HEK293 (cell line): ENCODE results near the gene METTL22.

Experiments used
- CTCF ChIA-PET: fragments of 350-600 bp; formaldehyde crosslinking; extraction: SDS; loops from one replicate; lab custom pipeline; 2021; ENCODE audit warnings: antibody characterized with exemption; lab: Yijun Ruan, JAX
- POLR2A ChIA-PET: fragments of 300-600 bp; formaldehyde crosslinking; extraction: SDS; loops from one replicate; lab custom pipeline; 2020; ENCODE audit warnings: antibody characterized with exemption, inconsistent platforms; lab: Yijun Ruan, JAX
- H3K27ac ChIP-seq: fragments of 200-500 bp; sonication (Bioruptor generic); 2 replicates; pipeline ENCODE4 v1.5.1; 2014; ENCODE audit warnings: low read depth, low read length, control low read depth, inconsistent platforms; ENCODE audit errors: extremely low read depth
- H3K36me3 ChIP-seq, 2 experiments: fragments of 200-500 bp in 1 of 2; sonication (Bioruptor generic) in 1 of 2; 1 replicate in 1 of 2; 2 replicates in 1 of 2; pipeline ENCODE4 v1.5.1; 2014 to 2017; ENCODE audit warnings: inconsistent platforms in 2 of 2, low read length in 2 of 2; ENCODE audit not compliant: control insufficient read depth in 2 of 2, insufficient read depth in 1 of 2
- H3K4me1 ChIP-seq: fragments of 200-500 bp; sonication (Bioruptor generic); 2 replicates; pipeline ENCODE4 v1.5.1; 2014; ENCODE audit warnings: mild to moderate bottlenecking, low read length, inconsistent platforms; ENCODE audit not compliant: control insufficient read depth, insufficient read depth
- H3K4me3 ChIP-seq: 2 replicates; pipeline ENCODE4 v1.5.1; 2011; ENCODE audit warnings: low read depth, mild to moderate bottlenecking, control low read depth, low read length, moderate library complexity
- H3K9me3 ChIP-seq: fragments of 200-500 bp; sonication (Bioruptor generic); 2 replicates; pipeline ENCODE4 v1.5.1; 2014; ENCODE audit warnings: low read depth, low read length, inconsistent platforms; ENCODE audit not compliant: control insufficient read depth, insufficient read depth
- KLF1 ChIP-seq: fragments of 450-650 bp; formaldehyde crosslinking; IDR thresholded peaks from 2 replicates; pipeline ENCODE4 v1.5.1; 2016; ENCODE audit warnings: missing biosample characterization, missing genetic modification characterization
- MYNN ChIP-seq: fragments of 450-650 bp; formaldehyde crosslinking; IDR thresholded peaks from 2 replicates; pipeline ENCODE4 v1.5.1; 2016; ENCODE audit warnings: missing biosample characterization, missing genetic modification characterization, borderline replicate concordance
- SP2 ChIP-seq: fragments of 450-650 bp; formaldehyde crosslinking; IDR thresholded peaks from 2 replicates; pipeline ENCODE4 v1.5.1; 2016; ENCODE audit warnings: missing biosample characterization, missing genetic modification characterization
- TCF7L2 ChIP-seq: IDR thresholded peaks from 2 replicates; pipeline ENCODE4 v1.6.1; 2011; ENCODE audit warnings: low read depth, mild to moderate bottlenecking, inconsistent platforms, low read length, moderate library complexity, borderline replicate concordance
- ZBTB21 ChIP-seq: fragments of 450-650 bp; formaldehyde crosslinking; IDR thresholded peaks from 2 replicates; pipeline ENCODE4 v1.5.1; 2017; ENCODE audit warnings: missing biosample characterization, missing genetic modification characterization
- ZEB2 ChIP-seq: fragments of 450-650 bp; formaldehyde crosslinking; IDR thresholded peaks from 2 replicates; pipeline ENCODE4 v1.5.1; 2016; ENCODE audit warnings: missing biosample characterization, missing genetic modification characterization
- ZNF114 ChIP-seq: fragments of 450-650 bp; formaldehyde crosslinking; IDR thresholded peaks from 2 replicates; pipeline ENCODE4 v1.5.0; 2017; ENCODE audit warnings: missing biosample characterization, missing genetic modification characterization
- ZNF133 ChIP-seq: fragments of 450-650 bp; formaldehyde crosslinking; IDR thresholded peaks from 2 replicates; pipeline ENCODE4 v1.5.1; 2016; ENCODE audit warnings: missing biosample characterization, missing genetic modification characterization
- ZNF2 ChIP-seq: fragments of 450-650 bp; formaldehyde crosslinking; IDR thresholded peaks from 2 replicates; pipeline ENCODE4 v1.5.1; 2016; ENCODE audit warnings: missing biosample characterization, missing genetic modification characterization
- ZNF223 ChIP-seq: fragments of 450-650 bp; formaldehyde crosslinking; IDR thresholded peaks from 2 replicates; pipeline ENCODE4 v1.5.1; 2016; ENCODE audit warnings: missing biosample characterization, missing genetic modification characterization
- ZNF366 ChIP-seq: fragments of 450-650 bp; formaldehyde crosslinking; conservative IDR thresholded peaks from 2 replicates; pipeline ENCODE4 v1.5.1; 2016; ENCODE audit warnings: missing biosample characterization, missing genetic modification characterization
- ZNF391 ChIP-seq: fragments of 450-650 bp; formaldehyde crosslinking; IDR thresholded peaks from 2 replicates; pipeline ENCODE4 v1.5.1; 2016; ENCODE audit warnings: low read depth, missing biosample characterization, missing genetic modification characterization, borderline replicate concordance
- ZNF426 ChIP-seq: fragments of 450-650 bp; formaldehyde crosslinking; IDR thresholded peaks from 2 replicates; pipeline ENCODE4 v1.5.1; 2017; ENCODE audit warnings: missing biosample characterization, missing genetic modification characterization, mild to moderate bottlenecking, inconsistent platforms, moderate library complexity
- ZNF521 ChIP-seq: fragments of 450-650 bp; formaldehyde crosslinking; IDR thresholded peaks from 2 replicates; pipeline ENCODE4 v1.5.1; 2017; ENCODE audit warnings: missing biosample characterization, mild to moderate bottlenecking, missing genetic modification characterization
- ZNF548 ChIP-seq: fragments of 450-650 bp; formaldehyde crosslinking; IDR thresholded peaks from 2 replicates; pipeline ENCODE4 v1.5.1; 2016; ENCODE audit warnings: missing biosample characterization, missing genetic modification characterization
- ZNF571 ChIP-seq: fragments of 450-650 bp; formaldehyde crosslinking; IDR thresholded peaks from 2 replicates; pipeline ENCODE4 v1.5.0; 2017; ENCODE audit warnings: missing biosample characterization, missing genetic modification characterization
- ZNF677 ChIP-seq: fragments of 450-650 bp; IDR thresholded peaks from 2 replicates; pipeline ENCODE4 v1.5.0; 2018; ENCODE audit warnings: missing biosample characterization, mild to moderate bottlenecking, missing genetic modification characterization, moderate library complexity
- ZNF76 ChIP-seq: fragments of 450-650 bp; formaldehyde crosslinking; IDR thresholded peaks from 2 replicates; pipeline ENCODE4; 2016; ENCODE audit warnings: low read depth, missing biosample characterization, missing genetic modification characterization, borderline replicate concordance
- ZNF792 ChIP-seq: fragments of 450-650 bp; formaldehyde crosslinking; IDR thresholded peaks from 2 replicates; pipeline ENCODE4 v1.5.1; 2016; ENCODE audit warnings: missing biosample characterization, missing genetic modification characterization
- ZNF830 ChIP-seq: fragments of 450-650 bp; IDR thresholded peaks from 2 replicates; pipeline ENCODE4 v1.5.0; 2018; ENCODE audit warnings: missing biosample characterization, missing genetic modification characterization, low read depth, mild to moderate bottlenecking, moderate library complexity
- ZNF837 ChIP-seq: fragments of 450-650 bp; formaldehyde crosslinking; IDR thresholded peaks from 2 replicates; pipeline ENCODE4 v1.5.1; 2016; ENCODE audit warnings: missing biosample characterization, missing genetic modification characterization
- ZSCAN16 ChIP-seq: fragments of 450-650 bp; formaldehyde crosslinking; IDR thresholded peaks from 2 replicates; pipeline ENCODE4 v1.5.1; 2016; ENCODE audit warnings: missing biosample characterization, missing genetic modification characterization
- TF ChIP-seq, protein P1 (sequence below): fragments of 450-650 bp; formaldehyde crosslinking; IDR thresholded peaks from 2 replicates; pipeline ENCODE4 v1.5.1; 2016; ENCODE audit warnings: missing biosample characterization, missing genetic modification characterization
- TF ChIP-seq, protein P2 (sequence below): fragments of 450-650 bp; formaldehyde crosslinking; IDR thresholded peaks from 2 replicates; pipeline ENCODE4 v1.5.1; 2016; ENCODE audit warnings: missing biosample characterization, missing genetic modification characterization
- TF ChIP-seq, protein P3 (sequence below): fragments of 450-650 bp; formaldehyde crosslinking; IDR thresholded peaks from 2 replicates; pipeline ENCODE4 v1.5.1; 2017; ENCODE audit warnings: missing biosample characterization, missing genetic modification characterization

Gene METTL22

DNA sequence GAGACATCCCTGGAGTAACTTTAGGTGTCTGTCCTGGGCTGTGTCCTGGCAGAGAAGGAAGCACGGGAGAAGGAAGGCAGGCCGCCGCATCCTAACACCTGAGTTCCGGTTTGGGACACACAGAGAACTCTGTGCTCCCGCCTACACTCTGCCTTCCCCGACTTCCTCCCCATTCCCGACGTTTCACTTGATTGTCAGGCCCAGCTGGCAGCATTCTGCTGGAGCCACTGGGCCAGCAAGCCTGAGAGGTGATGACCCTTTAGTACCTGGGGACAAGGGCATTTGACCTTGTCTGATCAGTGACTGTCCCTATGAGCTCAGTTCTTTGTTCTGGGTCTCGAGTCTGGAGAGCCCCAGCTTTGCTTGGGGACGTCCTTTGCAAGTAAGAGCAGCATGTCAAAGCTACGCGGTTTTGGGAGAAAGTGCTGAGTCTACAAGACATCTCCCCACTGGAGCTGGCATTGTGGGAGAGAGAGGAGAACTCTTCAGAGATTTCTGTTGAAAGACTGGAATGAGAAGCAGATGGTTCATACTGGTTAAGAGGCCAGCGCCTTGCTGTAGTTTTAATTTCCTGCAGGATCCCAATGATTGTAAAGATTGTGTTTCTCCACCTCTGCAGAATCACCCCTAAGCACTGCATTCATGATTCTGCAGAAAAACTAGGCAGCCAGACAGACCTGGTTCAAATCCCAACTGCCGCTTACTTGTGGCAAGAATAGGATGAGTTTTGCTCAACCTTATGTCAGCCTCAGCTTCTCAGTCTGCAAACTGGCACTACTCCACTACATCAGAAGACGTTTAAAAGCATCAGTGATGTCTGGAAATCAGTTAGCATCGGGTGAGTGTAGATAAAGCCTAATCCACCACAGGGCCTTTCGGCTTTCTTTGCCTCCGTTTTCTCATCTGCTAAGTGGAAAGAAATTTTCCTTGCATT, 73.6 kb downstream of the METTL22 start (continued):
- TF ChIP-seq ZNF792 (no peak), ZNF223 (no peak), ZNF521 (tag by site-specific recombination) (no peak), ZNF426 (tag by site-specific recombination) (no peak), ZNF571 (tag by site-specific recombination) (no peak), ZNF391 (no peak)

DNA sequence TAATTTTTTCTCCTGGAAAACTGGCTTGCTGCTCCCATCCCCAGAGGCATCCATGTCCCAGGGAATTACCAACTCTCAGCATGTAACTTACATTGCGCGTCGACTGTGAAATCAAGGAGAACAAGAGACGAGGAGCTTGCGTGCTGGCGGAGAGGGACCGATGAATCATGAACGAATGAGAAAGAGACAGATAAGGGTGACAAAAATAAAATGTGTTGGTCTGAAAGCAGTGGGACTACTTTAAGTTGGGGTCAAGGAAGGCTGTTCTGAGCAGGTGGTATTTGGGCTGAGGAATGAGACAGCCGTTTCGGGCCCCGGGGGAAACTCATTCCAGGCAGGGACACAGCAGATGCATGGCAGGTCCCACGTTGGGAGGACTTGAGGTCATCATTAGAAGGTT, 75.4 kb downstream of the METTL22 start:
- Histone ChIP-seq H3K4me3 (no peak overlapping the region), H3K9me3 (no peaks in the 10 kb centered on the region)
- TF ChIP-seq ZSCAN16 (tag by site-specific recombination) (no peak), MYNN (tag by site-specific recombination) (no peak)
- TF ChIP-seq, all 188 proteins: peak for 0
- no peak overlapping the region for H3K27ac ChIP-seq
- ChIA-PET CTCF (interaction anchor here (0.7 kb wide), 1 partner anchor 1270 kb away, joined by 4 read pairs; no protein-coding TSS in a partner anchor), POLR2A (no interaction called here)
- no peaks in the 10 kb centered on the region for H3K36me3 ChIP-seq
- H3K4me1 ChIP-seq: no peaks in the 10 kb centered on the region

DNA sequence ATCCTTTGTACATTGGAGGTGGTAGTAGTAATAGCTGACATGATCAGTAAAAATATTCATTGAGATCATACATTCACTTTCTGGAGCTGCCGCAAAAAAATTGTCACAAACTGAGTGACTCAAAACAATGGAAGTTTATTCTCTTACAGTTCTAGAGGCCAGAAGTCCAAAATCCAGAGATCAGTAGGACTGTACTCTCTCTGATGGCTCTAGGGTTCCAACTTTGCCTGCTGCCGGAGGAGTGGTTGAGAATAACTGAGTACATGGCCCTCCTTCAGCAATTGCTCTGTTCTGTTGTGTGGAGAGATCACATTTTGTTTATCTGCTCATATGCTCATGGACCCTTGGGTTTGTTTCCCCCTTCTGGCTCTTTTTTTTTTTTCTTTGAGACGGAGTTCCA, 76.5 kb downstream of the METTL22 start:
- Histone ChIP-seq H3K4me3 (no peak overlapping the region), H3K27ac (no peak overlapping the region), H3K36me3 (no peaks in the 10 kb centered on the region), H3K4me1 (no peaks in the 10 kb centered on the region), H3K9me3 (no peaks in the 10 kb centered on the region)
- CTCF ChIA-PET: no interaction called here
- TF ChIP-seq ZNF76 (tag by site-specific recombination): no peak
- TF ChIP-seq, protein P1, sequence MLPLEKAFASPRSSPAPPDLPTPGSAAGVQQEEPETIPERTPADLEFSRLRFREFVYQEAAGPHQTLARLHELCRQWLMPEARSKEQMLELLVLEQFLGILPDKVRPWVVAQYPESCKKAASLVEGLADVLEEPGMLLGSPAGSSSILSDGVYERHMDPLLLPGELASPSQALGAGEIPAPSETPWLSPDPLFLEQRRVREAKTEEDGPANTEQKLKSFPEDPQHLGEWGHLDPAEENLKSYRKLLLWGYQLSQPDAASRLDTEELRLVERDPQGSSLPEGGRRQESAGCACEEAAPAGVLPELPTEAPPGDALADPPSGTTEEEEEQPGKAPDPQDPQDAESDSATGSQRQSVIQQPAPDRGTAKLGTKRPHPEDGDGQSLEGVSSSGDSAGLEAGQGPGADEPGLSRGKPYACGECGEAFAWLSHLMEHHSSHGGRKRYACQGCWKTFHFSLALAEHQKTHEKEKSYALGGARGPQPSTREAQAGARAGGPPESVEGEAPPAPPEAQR: no peak
- TF ChIP-seq SP2: no peak
- no peak for TF ChIP-seq ZNF2 (tag by site-specific recombination)
- TF ChIP-seq, protein P2, sequence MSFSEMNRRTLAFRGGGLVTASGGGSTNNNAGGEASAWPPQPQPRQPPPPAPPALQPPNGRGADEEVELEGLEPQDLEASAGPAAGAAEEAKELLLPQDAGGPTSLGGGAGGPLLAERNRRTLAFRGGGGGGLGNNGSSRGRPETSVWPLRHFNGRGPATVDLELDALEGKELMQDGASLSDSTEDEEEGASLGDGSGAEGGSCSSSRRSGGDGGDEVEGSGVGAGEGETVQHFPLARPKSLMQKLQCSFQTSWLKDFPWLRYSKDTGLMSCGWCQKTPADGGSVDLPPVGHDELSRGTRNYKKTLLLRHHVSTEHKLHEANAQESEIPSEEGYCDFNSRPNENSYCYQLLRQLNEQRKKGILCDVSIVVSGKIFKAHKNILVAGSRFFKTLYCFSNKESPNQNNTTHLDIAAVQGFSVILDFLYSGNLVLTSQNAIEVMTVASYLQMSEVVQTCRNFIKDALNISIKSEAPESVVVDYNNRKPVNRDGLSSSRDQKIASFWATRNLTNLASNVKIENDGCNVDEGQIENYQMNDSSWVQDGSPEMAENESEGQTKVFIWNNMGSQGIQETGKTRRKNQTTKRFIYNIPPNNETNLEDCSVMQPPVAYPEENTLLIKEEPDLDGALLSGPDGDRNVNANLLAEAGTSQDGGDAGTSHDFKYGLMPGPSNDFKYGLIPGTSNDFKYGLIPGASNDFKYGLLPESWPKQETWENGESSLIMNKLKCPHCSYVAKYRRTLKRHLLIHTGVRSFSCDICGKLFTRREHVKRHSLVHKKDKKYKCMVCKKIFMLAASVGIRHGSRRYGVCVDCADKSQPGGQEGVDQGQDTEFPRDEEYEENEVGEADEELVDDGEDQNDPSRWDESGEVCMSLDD: no peak
- no peak for TF ChIP-seq ZNF837 (tag by site-specific recombination)
- TF ChIP-seq ZEB2 (tag by site-specific recombination): no peak
- TF ChIP-seq ZBTB21 (tag by site-specific recombination): no peak
- TF ChIP-seq, protein P3, sequence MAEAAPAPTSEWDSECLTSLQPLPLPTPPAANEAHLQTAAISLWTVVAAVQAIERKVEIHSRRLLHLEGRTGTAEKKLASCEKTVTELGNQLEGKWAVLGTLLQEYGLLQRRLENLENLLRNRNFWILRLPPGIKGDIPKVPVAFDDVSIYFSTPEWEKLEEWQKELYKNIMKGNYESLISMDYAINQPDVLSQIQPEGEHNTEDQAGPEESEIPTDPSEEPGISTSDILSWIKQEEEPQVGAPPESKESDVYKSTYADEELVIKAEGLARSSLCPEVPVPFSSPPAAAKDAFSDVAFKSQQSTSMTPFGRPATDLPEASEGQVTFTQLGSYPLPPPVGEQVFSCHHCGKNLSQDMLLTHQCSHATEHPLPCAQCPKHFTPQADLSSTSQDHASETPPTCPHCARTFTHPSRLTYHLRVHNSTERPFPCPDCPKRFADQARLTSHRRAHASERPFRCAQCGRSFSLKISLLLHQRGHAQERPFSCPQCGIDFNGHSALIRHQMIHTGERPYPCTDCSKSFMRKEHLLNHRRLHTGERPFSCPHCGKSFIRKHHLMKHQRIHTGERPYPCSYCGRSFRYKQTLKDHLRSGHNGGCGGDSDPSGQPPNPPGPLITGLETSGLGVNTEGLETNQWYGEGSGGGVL (tag by site-specific recombination): no peak
- no peak for TF ChIP-seq ZNF133 (tag by site-specific recombination)
- TF ChIP-seq KLF1: no peak
- no peak for TF ChIP-seq ZNF830 (tag by site-specific recombination)
- no peak for TF ChIP-seq ZNF114 (tag by site-specific recombination)
- TF ChIP-seq TCF7L2: no peak
- no peak for TF ChIP-seq ZNF366 (tag by site-specific recombination)
- TF ChIP-seq ZNF548 (tag by site-specific recombination): no peak
- TF ChIP-seq ZNF677 (tag by site-specific recombination): no peak
- POLR2A ChIA-PET: interaction anchor here (0.5 kb wide), 1 partner anchor 16 kb away, joined by 3 read pairs; no protein-coding TSS in a partner anchor
